Testis (tissue), 3 donors: ENCODE measurements around the gene SPATS2L. TPM values are rescaled to one million over a fixed set of nuclear protein-coding genes. Genes with fewer than 3 reads are reported as not detected.

Source experiments
- DNase-seq: peaks from one replicate; pipeline ENCODE4 v3.0.0-alpha.2; 2019
- H3K27ac ChIP-seq, 2 donors: fragments of 200-600 bp; sonication (generic); one replicate each; pipeline ENCODE4 v1.5.1; 2019
- H3K27me3 ChIP-seq: fragments of 200-600 bp; sonication (generic); one replicate; pipeline ENCODE4 v1.5.1; 2019
- H3K36me3 ChIP-seq: fragments of 200-600 bp; sonication (generic); one replicate; pipeline ENCODE4 v1.5.1; 2017; ENCODE audit warnings: low read depth; ENCODE audit errors: missing control alignments
- H3K4me1 ChIP-seq: fragments of 200-600 bp; sonication (generic); one replicate; pipeline ENCODE4 v1.5.1; 2019
- H3K4me3 ChIP-seq, 2 donors: fragments of 200-600 bp; sonication (generic); one replicate each; pipeline ENCODE4 v1.5.1; 2017 to 2019
- H3K9me3 ChIP-seq: fragments of 200-600 bp; sonication (generic); one replicate; pipeline ENCODE4 v1.5.1; 2017
- CTCF ChIP-seq, 3 experiments: fragments of 450-650 bp in 2 of 3; fragments of 200-600 bp in 1 of 3; sonication (generic) in 1 of 3; IDR thresholded peaks; one replicate each; pipeline ENCODE4 v1.5.1; 2016 to 2019; ENCODE audit warnings: antibody characterized with exemption in 3 of 3, mild to moderate bottlenecking in 2 of 3, moderate library complexity in 1 of 3
- POLR2A ChIP-seq: fragments of 450-650 bp; IDR thresholded peaks from one replicate; pipeline ENCODE4 v1.6.1; 2017; ENCODE audit warnings: antibody characterized with exemption, mild to moderate bottlenecking, moderate library complexity
- WGBS, 2 donors: methylation state at CpG; one replicate each; pipeline ENCODE4 v1.1.5; 2018; 5-methylcytosine and 5-hydroxymethylcytosine counted together
- intact Hi-C: fragments of 100-400 bp; cut with DNase I; formaldehyde crosslinking; loops from one replicate; pipeline ENCODE4 v1.15.1; 2023; ENCODE audit warnings: low total_unique reads
- polyA plus RNA-seq: library from polyadenylated mRNA; stranded (reverse); fragments of 350-450 nt; fragmentation: Illumina TruSeq; extraction: RNeasy Lipid Tissue Mini Kit (QIAGEN cat#74804); gene quantifications from one replicate; pipeline ENCODE4 v1.2.3, GENCODE V29; 2014; ENCODE audit warnings: low read depth, low replicate concordance; ENCODE audit not compliant: insufficient read depth
- total RNA-seq, 2 donors: library from RNA; depleted of rRNA; stranded (reverse); fragments of >200 nt; gene quantifications; one replicate each; pipeline ENCODE4 v1.2.3, GENCODE V29; 2016

Gene SPATS2L
- total and polyA plus RNA-seq, 3 donors from 2014 or later, result 49.7 to 67.6 (median 52.9) TPM

GRCh38 chr2:200349868-200350267 is 43.4 kb downstream of the SPATS2L start:
- H3K27me3 ChIP-seq, result no peaks in the 10 kb centered on the region
- H3K27ac ChIP-seq, result no peak overlapping the region
- no peaks in the 10 kb centered on the region for H3K9me3 ChIP-seq
- no peaks in the 10 kb centered on the region for H3K36me3 ChIP-seq
- TF ChIP-seq CTCF (IDR thresholded peaks at IDR 0.05) (no peak), POLR2A (no peak)
- DNase-seq, result no peak
- no peak overlapping the region for H3K4me3 ChIP-seq
- peaks cover 14% of the 10 kb centered on the region for H3K4me1 ChIP-seq
- intact Hi-C loops, result no loop called here
- WGBS, 2 donors, result 97 to 100% methylated on average over 1 to 3 of the region's 3 CpGs

GRCh38 chr2:200350850-200351285 is 44.4 kb downstream of the SPATS2L start:
- Histone ChIP-seq H3K27me3 (no peaks in the 10 kb centered on the region), H3K27ac (no peak overlapping the region), H3K4me3 (no peak overlapping the region), H3K4me1 (peaks cover 14% of the 10 kb centered on the region), H3K36me3 (no peaks in the 10 kb centered on the region), H3K9me3 (no peaks in the 10 kb centered on the region)
- no peak for TF ChIP-seq CTCF (IDR thresholded peaks at IDR 0.05)
- no peak for TF ChIP-seq POLR2A
- 74 to 75% methylated on average over 1 of the region's 1 CpG for WGBS, 2 donors
- DNase-seq, result no peak
- intact Hi-C loops, result no loop called here

GRCh38 chr2:200351815-200352214 is 45.3 kb downstream of the SPATS2L start:
- intact Hi-C loops, result no loop called here
- no peak for TF ChIP-seq CTCF (IDR thresholded peaks at IDR 0.05)
- no peak for TF ChIP-seq POLR2A
- Histone ChIP-seq H3K27me3 (no peaks in the 10 kb centered on the region), H3K27ac (no peak overlapping the region), H3K4me3 (no peak overlapping the region), H3K36me3 (no peaks in the 10 kb centered on the region), H3K9me3 (no peaks in the 10 kb centered on the region), H3K4me1 (peaks cover 18% of the 10 kb centered on the region)
- DNase-seq, result no peak
- WGBS, 2 donors, result 82 to 89% methylated on average over 2 of the region's 2 CpGs

GRCh38 chr2:200352636-200353035 is 46.1 kb downstream of the SPATS2L start:
- Histone ChIP-seq H3K4me1 (peaks cover 27% of the 10 kb centered on the region), H3K9me3 (no peaks in the 10 kb centered on the region), H3K27me3 (no peaks in the 10 kb centered on the region), H3K27ac (peak overlapping the region in 1 of 2 donors; percentile 46), H3K36me3 (no peaks in the 10 kb centered on the region), H3K4me3 (no peak overlapping the region)
- no peak for TF ChIP-seq CTCF (IDR thresholded peaks at IDR 0.05)
- no peak for DNase-seq
- intact Hi-C loops, result no loop called here
- WGBS, 2 donors, result 42 to 57% methylated on average over 1 of the region's 1 CpG

- peaks cover 28% of the 10 kb centered on the region for H3K4me1 ChIP-seq
- 58 to 73% methylated on average over 3 of the region's 3 CpGs for WGBS, 2 donors
- DNase-seq, result no peak
Observed at GRCh38 chr2:200353120-200353519, 46.6 kb downstream of the SPATS2L start.

More at GRCh38 chr2:200353120-200353519, 46.6 kb downstream of the SPATS2L start:
- TF ChIP-seq POLR2A, result no peak
- TF ChIP-seq CTCF (IDR thresholded peaks at IDR 0.05), result no peak
- Histone ChIP-seq H3K9me3 (no peaks in the 10 kb centered on the region), H3K4me3 (no peak overlapping the region), H3K27me3 (no peaks in the 10 kb centered on the region), H3K36me3 (no peaks in the 10 kb centered on the region), H3K27ac (peak overlapping the region in 1 of 2 donors; percentile 46)
- intact Hi-C loops, result no loop called here
